ENCODE results near the gene RAF1.

- TF ChIP-seq CTCF (IDR thresholded peaks at IDR 0.05; ENCODE audit: insufficient read depth, low read length, poor library complexity, severe bottlenecking) = no peak
- no peak for TF ChIP-seq EZH2phosphoT487 (conservative IDR thresholded peaks at IDR 0.05; ENCODE audit: low read length)
These were observed 46.1 kb upstream of the RAF1 start for GRCh38 chr3:12710062-12710461.

Measured in SU-DHL-6 (cell line).